CD4-positive, alpha-beta T cell treated with Interleukin-12 subunit alpha and Interleukin-12 subunit beta, for 1 hour (primary cell): Measurements from ENCODE around the gene MARCHF2.

Experiments
- DNase-seq: peaks from one replicate; pipeline ENCODE4 v3.0.0-alpha.2; 2020

MARCHF2 gene

GRCh38 chr19:8455018-8455417 is 41.9 kb downstream of the MARCHF2 start:
- DNase-seq = no peak

GRCh38 chr19:8456064-8456463 is 43.0 kb downstream of the MARCHF2 start:
- no peak for DNase-seq

GRCh38 chr19:8457209-8457608 is 44.1 kb downstream of the MARCHF2 start:
- no peak for DNase-seq

GRCh38 chr19:8457827-8458226 is 44.7 kb downstream of the MARCHF2 start:
- no peak for DNase-seq

- no peak for DNase-seq
These were observed 45.3 kb downstream of the MARCHF2 start for GRCh38 chr19:8458380-8458779.

- no peak for DNase-seq
These were observed 46.0 kb downstream of the MARCHF2 start for GRCh38 chr19:8459095-8459494.

- no peak for DNase-seq
These were observed 46.6 kb downstream of the MARCHF2 start for GRCh38 chr19:8459520-8460270.

- no peak for DNase-seq
These were observed 47.6 kb downstream of the MARCHF2 start for GRCh38 chr19:8460516-8461298.

GRCh38 chr19:8461376-8461775 is 48.3 kb downstream of the MARCHF2 start:
- DNase-seq = no peak

- no peak for DNase-seq
These were observed 48.8 kb downstream of the MARCHF2 start for GRCh38 chr19:8461891-8462290.

GRCh38 chr19:8462571-8462970 is 49.5 kb downstream of the MARCHF2 start:
- no peak for DNase-seq

- no peak for DNase-seq
These were observed 50.3 kb downstream of the MARCHF2 start for GRCh38 chr19:8463365-8463764.

GRCh38 chr19:8466018-8466417 is 52.9 kb downstream of the MARCHF2 start:
- DNase-seq = no peak

- no peak for DNase-seq
These were observed 55.0 kb downstream of the MARCHF2 start for GRCh38 chr19:8468124-8468523.

GRCh38 chr19:8468761-8469373 is 55.8 kb downstream of the MARCHF2 start:
- DNase-seq = no peak

GRCh38 chr19:8469613-8470368 is 56.7 kb downstream of the MARCHF2 start:
- DNase-seq = no peak

- no peak for DNase-seq
These were observed 60.8 kb downstream of the MARCHF2 start for GRCh38 chr19:8473648-8474476.

- no peak for DNase-seq
These were observed 61.9 kb downstream of the MARCHF2 start for GRCh38 chr19:8475005-8475404.

- DNase-seq = no peak
These were observed 63.4 kb downstream of the MARCHF2 start for GRCh38 chr19:8476524-8476923.

GRCh38 chr19:8477889-8478288 is 64.8 kb downstream of the MARCHF2 start:
- no peak for DNase-seq

- no peak for DNase-seq
These were observed 65.5 kb downstream of the MARCHF2 start for GRCh38 chr19:8478598-8478997.

- no peak for DNase-seq
These were observed 68.1 kb downstream of the MARCHF2 start for GRCh38 chr19:8481201-8481600.
